Stimulated activated CD8-positive, alpha-beta memory T cell treated with anti-CD3 and anti-CD28 coated beads, Interleukin-15, amount 100 ng/mL, for 1 hour (primary cell): Measurements from ENCODE around the gene MTERF4.

Experiments
- DNase-seq: peaks from one replicate; pipeline ENCODE4 v3.0.0-alpha.2; 2020; ENCODE audit warnings: low read depth

MTERF4 gene

GRCh38 chr2:241133436-241133820, 31.3 kb upstream of the MTERF4 start:
- no peak for DNase-seq

GRCh38 chr2:241132538-241133435, 30.7 kb upstream of the MTERF4 start:
- no peak for DNase-seq

DNA sequence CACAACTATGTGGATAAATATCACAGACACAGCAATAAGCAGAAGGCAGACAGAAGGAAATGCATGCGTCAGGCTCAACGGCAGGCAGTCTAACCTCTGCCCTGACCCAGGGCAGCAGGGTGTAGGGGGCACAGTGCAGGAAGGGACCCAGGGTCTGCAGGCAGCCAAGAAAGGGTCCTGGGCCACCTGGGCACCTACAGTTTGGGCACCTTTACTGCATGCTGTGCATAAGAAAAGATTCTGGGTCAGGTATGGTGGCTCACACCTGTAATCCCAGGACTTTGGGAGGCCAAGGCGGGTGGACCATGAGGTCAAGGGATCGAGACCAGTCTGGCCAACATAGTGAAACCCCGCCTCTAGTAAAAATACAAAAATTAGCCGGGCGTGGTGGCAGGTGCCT, 29.4 kb upstream of the MTERF4 start:
- no peak for DNase-seq

GRCh38 chr2:241130316-241130715, 28.2 kb upstream of the MTERF4 start:
- DNase-seq, result no peak

- no peak for DNase-seq
Measured at GRCh38 chr2:241129086-241129871, 27.2 kb upstream of the MTERF4 start.

GRCh38 chr2:241128266-241128665, 26.2 kb upstream of the MTERF4 start:
- DNase-seq, result no peak

GRCh38 chr2:241126771-241127202, 24.7 kb upstream of the MTERF4 start:
- DNase-seq, result no peak

GRCh38 chr2:241126201-241126611, 24.1 kb upstream of the MTERF4 start:
- DNase-seq, result no peak

GRCh38 chr2:241125626-241126025, 23.5 kb upstream of the MTERF4 start:
- no peak for DNase-seq

DNA sequence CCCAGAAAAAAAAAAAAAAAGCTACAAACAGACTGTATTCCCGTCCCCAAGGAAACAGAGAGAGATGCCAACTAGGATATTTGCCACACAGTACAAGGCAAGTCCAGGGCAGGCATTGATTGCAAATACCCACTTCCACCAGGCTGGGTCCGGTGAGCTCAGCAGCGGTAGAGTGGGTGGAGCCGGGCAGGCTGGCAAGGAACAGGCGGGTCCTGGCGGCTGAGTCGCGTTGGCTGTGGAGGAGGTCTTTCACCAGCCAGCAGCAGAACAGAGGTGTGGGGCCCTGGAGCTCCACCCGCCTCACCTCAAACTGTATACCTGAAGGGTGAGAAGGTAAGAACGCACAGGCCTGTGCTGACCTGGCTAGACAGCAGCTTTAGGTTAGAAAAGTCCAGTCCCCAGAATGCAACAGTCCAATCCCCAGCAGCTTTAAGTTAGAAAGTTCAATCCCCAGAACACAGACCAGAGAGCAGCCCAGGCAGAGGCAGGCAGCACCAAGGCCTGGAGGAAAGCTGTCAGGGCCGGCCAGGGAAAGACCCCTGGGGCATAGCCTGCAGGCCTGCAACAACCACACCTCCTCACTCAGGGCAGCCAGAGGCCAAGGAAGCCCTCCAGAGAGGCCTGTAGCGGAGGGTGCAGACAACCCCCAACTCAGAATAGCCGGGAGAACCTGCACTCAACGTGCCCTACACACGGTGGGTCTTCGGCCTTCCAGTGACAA, 21.9 kb upstream of the MTERF4 start:
- DNase-seq, result no peak

DNA sequence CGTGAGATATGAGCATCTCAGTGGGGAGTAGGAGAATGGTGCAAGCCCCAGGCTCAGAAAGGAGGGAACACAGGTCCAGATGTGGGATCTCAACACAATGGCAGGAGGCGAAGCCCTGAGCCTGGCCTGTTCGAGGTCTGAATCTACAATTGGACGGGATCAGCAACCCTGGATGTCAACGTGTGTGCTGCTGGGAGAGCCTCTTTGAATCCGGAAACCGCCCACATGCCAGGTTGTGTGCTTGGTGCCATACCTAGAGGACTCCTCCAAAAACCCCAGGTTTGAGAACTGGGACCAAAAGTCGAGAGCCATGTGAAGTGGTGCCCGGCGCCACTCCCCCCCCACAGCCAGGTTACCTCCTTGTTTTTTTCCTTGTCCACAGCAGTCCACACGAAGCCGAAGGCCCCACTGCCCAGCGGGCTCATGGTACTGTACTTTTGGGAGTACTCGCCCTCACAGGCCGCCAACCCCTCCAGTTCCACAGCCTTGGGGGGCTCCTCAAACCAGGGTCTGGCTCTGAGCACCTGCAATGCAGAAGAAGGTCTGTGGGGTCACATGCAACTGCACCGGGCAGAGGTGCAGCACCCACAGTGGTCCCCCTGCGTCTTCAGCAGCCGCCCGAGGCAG, 20.4 kb upstream of the MTERF4 start:
- no peak for DNase-seq

DNA sequence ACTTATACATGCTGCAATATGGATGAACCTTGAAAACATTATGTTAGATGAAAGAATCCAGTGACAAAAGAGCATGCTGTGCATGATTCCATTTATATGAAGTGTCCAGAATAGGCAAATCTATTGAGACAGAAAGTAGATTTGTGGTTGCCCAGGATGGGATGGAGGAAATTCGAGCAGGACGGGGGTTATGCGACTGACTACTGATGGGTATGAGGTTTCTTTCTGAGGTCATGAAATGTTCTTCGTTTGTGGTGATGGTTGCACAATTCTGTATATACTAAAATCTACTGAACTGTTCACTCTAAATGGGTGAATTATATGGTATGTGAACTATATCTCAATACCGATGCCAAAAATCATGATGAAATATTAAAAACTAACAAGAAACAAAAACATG, 18.9 kb upstream of the MTERF4 start:
- no peak for DNase-seq

DNA sequence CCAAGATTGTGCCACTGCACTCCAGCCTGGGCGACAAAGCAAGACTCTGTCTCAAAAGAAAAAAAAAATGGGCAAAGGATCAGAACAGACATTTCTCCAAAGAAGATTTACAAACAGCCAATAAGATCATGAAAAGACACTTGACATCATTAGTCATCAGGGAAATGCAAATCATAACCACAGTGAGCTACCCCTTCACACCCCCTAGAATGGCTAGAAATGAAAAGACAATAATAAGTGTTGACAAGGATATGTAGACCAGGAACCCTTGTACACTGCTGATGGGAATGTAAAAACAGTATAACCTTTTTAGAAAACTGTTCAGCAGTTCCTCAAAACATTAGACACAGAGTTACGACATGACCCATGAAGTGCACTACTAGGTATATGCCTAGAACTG, 18.4 kb upstream of the MTERF4 start:
- no peak for DNase-seq

- DNase-seq, result no peak
Measured at GRCh38 chr2:241118737-241119505, 16.8 kb upstream of the MTERF4 start.

- no peak for DNase-seq
Measured at GRCh38 chr2:241116606-241117560, 14.8 kb upstream of the MTERF4 start.

DNA sequence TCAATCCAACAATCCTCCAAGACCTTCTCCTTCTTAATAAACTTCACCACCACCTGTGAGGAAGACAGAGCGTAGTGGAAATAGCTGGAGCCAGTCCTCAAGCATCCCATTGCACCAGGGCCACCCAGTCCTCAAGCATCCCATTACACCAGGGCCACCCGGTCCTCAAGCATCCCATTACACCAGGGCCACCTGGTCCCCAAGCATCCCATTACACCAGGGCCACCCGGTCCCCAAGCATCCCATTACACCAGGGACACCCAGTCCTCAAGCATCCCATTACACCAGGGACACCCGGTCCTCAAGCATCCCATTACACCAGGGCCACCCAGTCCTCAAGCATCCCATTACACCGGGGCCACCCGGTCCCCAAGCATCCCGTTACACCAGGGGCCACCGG, 13.3 kb upstream of the MTERF4 start:
- no peak for DNase-seq

- DNase-seq, result no peak
Measured at GRCh38 chr2:241114836-241115235, 12.7 kb upstream of the MTERF4 start.

DNA sequence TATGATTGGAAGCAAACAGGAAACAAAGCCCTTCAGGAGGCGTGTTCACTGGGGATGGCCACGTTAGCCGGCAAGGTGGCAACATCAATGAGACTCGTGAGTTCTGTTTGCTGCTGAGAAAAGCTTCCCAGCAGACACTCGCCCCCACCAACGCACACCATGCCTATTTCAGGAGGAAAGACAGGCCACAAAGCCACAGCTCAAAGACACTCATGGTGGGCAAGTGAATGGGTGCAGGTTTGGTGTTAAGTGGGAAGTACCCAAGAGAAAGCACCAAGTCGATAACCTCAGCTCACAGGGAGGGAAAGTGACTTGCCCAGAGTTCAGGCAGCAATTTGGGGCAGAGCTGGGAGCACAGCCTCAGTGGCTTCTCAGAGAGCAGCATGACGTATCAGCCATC, 10.5 kb upstream of the MTERF4 start:
- DNase-seq, result no peak

DNA sequence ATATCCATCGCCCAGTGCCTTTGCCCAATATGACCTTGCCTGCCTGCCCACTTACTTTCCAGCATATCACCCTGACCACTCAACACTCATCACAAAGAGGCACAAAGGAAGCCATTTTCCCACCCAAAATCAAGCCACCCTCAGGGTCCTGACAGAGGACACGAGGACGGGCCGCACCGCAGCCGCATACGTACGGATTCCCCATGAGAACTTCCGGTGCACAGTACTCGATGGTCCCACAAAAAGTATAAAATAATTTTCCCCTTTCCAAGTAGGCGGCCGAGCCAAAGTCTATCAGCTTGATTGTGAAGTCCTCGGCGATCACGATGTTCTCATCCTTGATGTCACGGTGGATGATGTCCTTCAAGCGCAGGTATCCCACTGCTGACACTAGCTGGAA, 10.0 kb upstream of the MTERF4 start:
- no peak for DNase-seq

GRCh38 chr2:241111440-241111805, 9.3 kb upstream of the MTERF4 start:
- DNase-seq, result no peak
